HCT116 (cell line): ENCODE results near the gene SLC35D1. TPM values are rescaled to one million over a fixed set of nuclear protein-coding genes. Genes with fewer than 3 reads are reported as not detected.

Source experiments
- ATAC-seq: fragments of 200-7000 bp; cut with Tn5 transposase; 2 replicates; pipeline ENCODE4 v1.9.1; 2020; ENCODE audit warnings: mild to moderate bottlenecking, moderate library complexity
- BruUV-seq: library from RNA; stranded (reverse); fragments of 400-500 nt; replicated peaks from 2 replicates; lab custom pipeline; 2021; lab: Mats Ljungman, UMichigan
- CTCF ChIA-PET: fragments of 300-600 bp; sonication (Branson Sonifier 250); formaldehyde crosslinking; loops from one replicate; lab custom pipeline; 2021; ENCODE audit warnings: antibody characterized with exemption; lab: Charles Lee
- POLR2A ChIA-PET: fragments of 300-600, 350-600 bp; sonication (Branson Sonifier 250); formaldehyde crosslinking; loops from one replicate; lab custom pipeline; 2021; ENCODE audit warnings: antibody characterized with exemption; lab: Charles Lee
- RAD21 ChIA-PET, 2 experiments: fragments of 300-600 bp; sonication (Branson Sonifier 250); formaldehyde crosslinking; loops; one replicate each; lab custom pipeline; 2023; ENCODE audit warnings: low total read pairs in 2 of 2; ENCODE audit not compliant: uncharacterized antibody in 2 of 2, unreplicated experiment in 2 of 2, low non-redundant PET in 1 of 2; lab: Charles Lee
- DNase-seq: peaks from one replicate; pipeline ENCODE4 v3.0.0-alpha.2; 2010; ENCODE audit warnings: low read depth, low spot score
- H2AFZ ChIP-seq: fragments of 200-600 bp; shearing (Covaris generic), sonication (generic); 2 replicates; pipeline ENCODE4 v1.6.1; 2017; ENCODE audit warnings: low read depth, mixed run types, mixed read lengths, antibody characterized with exemption, low read length; ENCODE audit not compliant: poor library complexity, severe bottlenecking
- H3K27ac ChIP-seq: 2 replicates; pipeline ENCODE4 v1.5.1; 2012; ENCODE audit warnings: low read depth, low read length
- H3K27me3 ChIP-seq: fragments of 200-600 bp; sonication (generic); 2 replicates; pipeline ENCODE4 v1.6.1; 2016; ENCODE audit warnings: mixed run types, low read length, mixed read lengths; ENCODE audit not compliant: insufficient read depth
- H3K36me3 ChIP-seq, 2 experiments: fragments of 200-500 bp in 1 of 2; fragments of 200-600 bp in 1 of 2; sonication (Bioruptor generic) in 1 of 2; sonication (generic) in 1 of 2; 2 replicates each; pipeline versions ENCODE4 v1.5.1 to v1.6.1; 2014 to 2016; ENCODE audit warnings: low read length in 2 of 2, inconsistent platforms in 1 of 2, mixed read lengths in 1 of 2, mixed run types in 1 of 2; ENCODE audit not compliant: insufficient read depth in 2 of 2, control insufficient read depth in 1 of 2
- H3K4me1 ChIP-seq, 2 experiments: fragments of 200-600 bp in 1 of 2; sonication (generic) in 1 of 2; 2 replicates each; pipeline versions ENCODE4 v1.5.1 to v1.6.1; 2012 to 2017; ENCODE audit warnings: low read length in 2 of 2, inconsistent platforms in 1 of 2, mild to moderate bottlenecking in 1 of 2, mixed read lengths in 1 of 2, mixed run types in 1 of 2, moderate library complexity in 1 of 2; ENCODE audit not compliant: insufficient read depth in 2 of 2, control insufficient read depth in 1 of 2
- H3K4me2 ChIP-seq: fragments of 200-600 bp; sonication (generic); 2 replicates; pipeline ENCODE4 v1.6.1; 2017; ENCODE audit warnings: mixed run types, low read length, mixed read lengths
- H3K4me3 ChIP-seq, 2 experiments: fragments of 200-600 bp in 1 of 2; sonication (generic) in 1 of 2; replicated peaks in 1 of 2; 2 replicates each; pipeline ENCODE4 v1.5.1; 2011 to 2016; ENCODE audit warnings: low read length in 2 of 2, control low read depth in 1 of 2, low read depth in 1 of 2, mild to moderate bottlenecking in 1 of 2, mixed read lengths in 1 of 2, mixed run types in 1 of 2
- H3K79me2 ChIP-seq: fragments of 200-600 bp; sonication (generic); 2 replicates; pipeline ENCODE4 v1.6.1; 2017; ENCODE audit warnings: mild to moderate bottlenecking, mixed run types, low read length, moderate library complexity, mixed read lengths; ENCODE audit not compliant: insufficient read depth
- H3K9ac ChIP-seq: fragments of 200-600 bp; sonication (generic); 2 replicates; pipeline ENCODE4 v1.6.1; 2016; ENCODE audit warnings: low read length, mixed read lengths
- H3K9me2 ChIP-seq: fragments of 200-600 bp; sonication (generic), shearing (Covaris generic); 2 replicates; pipeline ENCODE4 v1.6.1; 2017; ENCODE audit warnings: mixed run types, mild to moderate bottlenecking, moderate library complexity; ENCODE audit not compliant: insufficient read depth
- H3K9me3 ChIP-seq, 2 experiments: fragments of 200-500 bp in 1 of 2; fragments of 200-600 bp in 1 of 2; sonication (Bioruptor generic) in 1 of 2; sonication (generic) in 1 of 2; 2 replicates each; pipeline ENCODE4 v1.6.1; 2014 to 2017; ENCODE audit warnings: low read length in 2 of 2, mixed read lengths in 2 of 2, inconsistent platforms in 1 of 2, low read depth in 1 of 2, mild to moderate bottlenecking in 1 of 2, mixed run types in 1 of 2, moderate library complexity in 1 of 2; ENCODE audit not compliant: control insufficient read depth in 1 of 2, insufficient read depth in 1 of 2
- H4K20me1 ChIP-seq: fragments of 200-600 bp; sonication (generic), shearing (Covaris generic); 2 replicates; pipeline ENCODE4 v1.6.1; 2017; ENCODE audit warnings: mixed run types, mild to moderate bottlenecking, moderate library complexity; ENCODE audit not compliant: insufficient read depth
- CEBPB ChIP-seq: IDR thresholded peaks from 2 replicates; pipeline ENCODE4 v1.6.1; 2012; ENCODE audit warnings: low read depth
- CTCF ChIP-seq, 3 experiments: fragments of 200-600 bp in 1 of 3; sonication (generic) in 1 of 3; IDR thresholded peaks in 2 of 3; conservative IDR thresholded peaks in 1 of 3; 2 replicates each; pipeline ENCODE4 v1.5.1; 2012 to 2017; ENCODE audit warnings: low read depth in 2 of 3, low read length in 2 of 3, antibody characterized with exemption in 1 of 3, borderline replicate concordance in 1 of 3, control low read depth in 1 of 3, mild to moderate bottlenecking in 1 of 3, mixed read lengths in 1 of 3, mixed run types in 1 of 3, moderate library complexity in 1 of 3; ENCODE audit not compliant: insufficient read depth in 1 of 3
- EGR1 ChIP-seq: IDR thresholded peaks from 2 replicates; pipeline ENCODE4 v1.6.1; 2012; ENCODE audit warnings: low read depth
- ELF1 ChIP-seq: IDR thresholded peaks from 2 replicates; pipeline ENCODE4 v1.6.1; 2012; ENCODE audit warnings: low read depth, borderline replicate concordance
- EZH2 ChIP-seq: fragments of 200-600 bp; sonication (generic); IDR thresholded peaks from 2 replicates; pipeline ENCODE4 v1.6.1; 2017; ENCODE audit warnings: antibody characterized with exemption, mixed run types
- EZH2phosphoT487 ChIP-seq: fragments of 200-600 bp; IDR thresholded peaks from 2 replicates; pipeline ENCODE4 v1.6.1; 2018; ENCODE audit warnings: antibody characterized with exemption, borderline replicate concordance
- FOSL1 ChIP-seq: IDR thresholded peaks from 2 replicates; pipeline ENCODE4 v1.6.1; 2012; ENCODE audit warnings: low read depth
- JUND ChIP-seq: IDR thresholded peaks from 2 replicates; pipeline ENCODE4 v1.6.1; 2012
- MAX ChIP-seq: IDR thresholded peaks from 2 replicates; pipeline ENCODE4 v1.6.1; 2012
- POLR2AphosphoS5 ChIP-seq: IDR thresholded peaks from 2 replicates; pipeline ENCODE4 v1.6.1; 2011; ENCODE audit warnings: mild to moderate bottlenecking, low read depth, low read length, moderate library complexity
- REST ChIP-seq: IDR thresholded peaks from 2 replicates; pipeline ENCODE4 v1.6.1; 2012; ENCODE audit warnings: low read depth
- SIN3A ChIP-seq: IDR thresholded peaks from 2 replicates; pipeline ENCODE4 v1.6.1; 2012; ENCODE audit warnings: low read depth
- SP1 ChIP-seq: IDR thresholded peaks from 2 replicates; pipeline ENCODE4 v1.6.1; 2012; ENCODE audit warnings: low read depth
- SRF ChIP-seq: IDR thresholded peaks from 2 replicates; pipeline ENCODE4 v1.6.1; 2012; ENCODE audit warnings: low read depth
- TCF7L2 ChIP-seq: IDR thresholded peaks from 2 replicates; pipeline ENCODE4 v1.7.0; 2011; ENCODE audit warnings: borderline replicate concordance, inconsistent platforms; ENCODE audit not compliant: insufficient read depth, insufficient read length; ENCODE audit errors: extremely low read depth
- YY1 ChIP-seq: IDR thresholded peaks from 2 replicates; pipeline ENCODE4 v1.6.1; 2011; ENCODE audit warnings: low read length, low read depth, moderate library complexity, mild to moderate bottlenecking; ENCODE audit not compliant: insufficient replicate concordance; ENCODE audit errors: extremely low read depth
- ZBTB33 ChIP-seq: IDR thresholded peaks from 2 replicates; pipeline ENCODE4 v1.6.1; 2011; ENCODE audit warnings: mild to moderate bottlenecking, low read length, moderate library complexity; ENCODE audit not compliant: insufficient replicate concordance; ENCODE audit errors: extremely low read depth
- ZFX ChIP-seq: fragments of 450-650 bp; IDR thresholded peaks from 2 replicates; pipeline ENCODE4 v1.6.1; 2017
- intact Hi-C: fragments of 100-400 bp; cut with micrococcal nuclease; formaldehyde crosslinking; loops from 2 replicates; pipeline ENCODE4 v1.10.0; 2022
- total RNA-seq: library from RNA; stranded (reverse); gene quantifications from one replicate; pipeline ENCODE4 v1.2.1, GENCODE V29; 2021; ENCODE audit not compliant: unreplicated experiment

SLC35D1 gene
- total RNA-seq, 1 experiment from 2014 or later = 6.1 TPM

GRCh38 chr1:67058761-67059160 lies 4.8 kb upstream of the SLC35D1 start:
- H2AFZ ChIP-seq = no peak overlapping the region
- TF ChIP-seq EZH2 (no peak), SRF (no peak), MAX (no peak), POLR2AphosphoS5 (no peak), EGR1 (no peak), ZFX (no peak), YY1 (no peak), JUND (no peak), SP1 (no peak), SIN3A (no peak), ELF1 (no peak), ZBTB33 (no peak), REST (no peak), FOSL1 (no peak), CEBPB (no peak), TCF7L2 (no peak), EZH2phosphoT487 (no peak), CTCF (IDR thresholded peaks at IDR 0.05 in 2 of 3, conservative IDR thresholded peaks at IDR 0.05 in 1 of 3; ENCODE audit: borderline replicate concordance in 1 of 3, insufficient read depth in 1 of 3, low read depth in 2 of 3, low read length in 2 of 3) (no peak)
- no peaks in the 10 kb centered on the region for H3K9me2 ChIP-seq
- no peaks in the 10 kb centered on the region for H3K27me3 ChIP-seq
- BruUV-seq = no TSS peak
- POLR2A ChIA-PET = no interaction called here
- H3K27ac ChIP-seq = no peak overlapping the region
- RAD21 ChIA-PET = no interaction called here
- H3K79me2 ChIP-seq = no peaks in the 10 kb centered on the region
- no peak overlapping the region for H3K9ac ChIP-seq
- H4K20me1 ChIP-seq = no peaks in the 10 kb centered on the region
- CTCF ChIA-PET = no interaction called here
- H3K4me3 ChIP-seq = no peak overlapping the region
- H3K4me1 ChIP-seq = peaks cover 7 to 30% of the 10 kb centered on the region in 2 experiments; a peak in 2 of 4 replicates
- DNase-seq (no peak), ATAC-seq (no peak)
- no peak overlapping the region for H3K4me2 ChIP-seq
- no peaks in the 10 kb centered on the region for H3K9me3 ChIP-seq
- intact Hi-C loops = no loop called here
- no peaks in the 10 kb centered on the region for H3K36me3 ChIP-seq
